ENCODE results near the gene WNT10A. TPM values are rescaled to one million over a fixed set of nuclear protein-coding genes. Genes with fewer than 3 reads are reported as not detected.

WNT10A gene
- total and polyA plus RNA-seq, 9 of the 15 experiments (the other 6 are each of a cell fraction or from before 2014, with no cell fraction given): not detected

- TF ChIP-seq, protein P1, sequence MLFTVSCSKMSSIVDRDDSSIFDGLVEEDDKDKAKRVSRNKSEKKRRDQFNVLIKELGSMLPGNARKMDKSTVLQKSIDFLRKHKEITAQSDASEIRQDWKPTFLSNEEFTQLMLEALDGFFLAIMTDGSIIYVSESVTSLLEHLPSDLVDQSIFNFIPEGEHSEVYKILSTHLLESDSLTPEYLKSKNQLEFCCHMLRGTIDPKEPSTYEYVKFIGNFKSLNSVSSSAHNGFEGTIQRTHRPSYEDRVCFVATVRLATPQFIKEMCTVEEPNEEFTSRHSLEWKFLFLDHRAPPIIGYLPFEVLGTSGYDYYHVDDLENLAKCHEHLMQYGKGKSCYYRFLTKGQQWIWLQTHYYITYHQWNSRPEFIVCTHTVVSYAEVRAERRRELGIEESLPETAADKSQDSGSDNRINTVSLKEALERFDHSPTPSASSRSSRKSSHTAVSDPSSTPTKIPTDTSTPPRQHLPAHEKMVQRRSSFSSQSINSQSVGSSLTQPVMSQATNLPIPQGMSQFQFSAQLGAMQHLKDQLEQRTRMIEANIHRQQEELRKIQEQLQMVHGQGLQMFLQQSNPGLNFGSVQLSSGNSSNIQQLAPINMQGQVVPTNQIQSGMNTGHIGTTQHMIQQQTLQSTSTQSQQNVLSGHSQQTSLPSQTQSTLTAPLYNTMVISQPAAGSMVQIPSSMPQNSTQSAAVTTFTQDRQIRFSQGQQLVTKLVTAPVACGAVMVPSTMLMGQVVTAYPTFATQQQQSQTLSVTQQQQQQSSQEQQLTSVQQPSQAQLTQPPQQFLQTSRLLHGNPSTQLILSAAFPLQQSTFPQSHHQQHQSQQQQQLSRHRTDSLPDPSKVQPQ (CRISPR knock-in tag; IDR thresholded peaks at IDR 0.05; ENCODE audit: borderline replicate concordance): no peak
- TF ChIP-seq E2F1 (CRISPR knock-in tag; IDR thresholded peaks at IDR 0.05): peak; percentile 59; the same call in 1 of the 2 replicates
- no peak; the same call in 1 of the 2 replicates for TF ChIP-seq ESRRA (IDR thresholded peaks at IDR 0.05; ENCODE audit: borderline replicate concordance, low read depth)
- no peak for TF ChIP-seq GATAD2A (IDR thresholded peaks at IDR 0.05)
- no peak for TF ChIP-seq TFE3 (CRISPR knock-in tag; IDR thresholded peaks at IDR 0.05)
- no peak for TF ChIP-seq POU5F1 (IDR thresholded peaks at IDR 0.05; ENCODE audit: borderline replicate concordance, low read depth, low read length, partially characterized antibody)
- TF ChIP-seq CBX2 (IDR thresholded peaks at IDR 0.05; ENCODE audit: insufficient read depth, low read length, poor library complexity, severe bottlenecking): no peak
- no peak for TF ChIP-seq NCOA6 (IDR thresholded peaks at IDR 0.05)
- TF ChIP-seq ETV5 (CRISPR knock-in tag; IDR thresholded peaks at IDR 0.05; ENCODE audit: low read depth): peak; percentile 93
- TF ChIP-seq, protein P2, sequence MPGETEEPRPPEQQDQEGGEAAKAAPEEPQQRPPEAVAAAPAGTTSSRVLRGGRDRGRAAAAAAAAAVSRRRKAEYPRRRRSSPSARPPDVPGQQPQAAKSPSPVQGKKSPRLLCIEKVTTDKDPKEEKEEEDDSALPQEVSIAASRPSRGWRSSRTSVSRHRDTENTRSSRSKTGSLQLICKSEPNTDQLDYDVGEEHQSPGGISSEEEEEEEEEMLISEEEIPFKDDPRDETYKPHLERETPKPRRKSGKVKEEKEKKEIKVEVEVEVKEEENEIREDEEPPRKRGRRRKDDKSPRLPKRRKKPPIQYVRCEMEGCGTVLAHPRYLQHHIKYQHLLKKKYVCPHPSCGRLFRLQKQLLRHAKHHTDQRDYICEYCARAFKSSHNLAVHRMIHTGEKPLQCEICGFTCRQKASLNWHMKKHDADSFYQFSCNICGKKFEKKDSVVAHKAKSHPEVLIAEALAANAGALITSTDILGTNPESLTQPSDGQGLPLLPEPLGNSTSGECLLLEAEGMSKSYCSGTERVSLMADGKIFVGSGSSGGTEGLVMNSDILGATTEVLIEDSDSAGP (CRISPR knock-in tag; IDR thresholded peaks at IDR 0.05): peak; percentile 93
- TF ChIP-seq CREB3L1 (IDR thresholded peaks at IDR 0.05; ENCODE audit: borderline replicate concordance, low read depth): peak; percentile 88
These were observed 28.3 kb downstream of the WNT10A start (continued) for GRCh38 chr2:218908721-218909619.

Measured in K562 (cell line).